Measurements from ENCODE around the gene ADAD2. TPM values are rescaled to one million over a fixed set of nuclear protein-coding genes. Genes with fewer than 3 reads are reported as not detected.

ADAD2 gene
- total RNA-seq (2014; rRNA removed; shearing (Covaris generic)) = not detected in 2 replicates
- polyA plus RNA-seq (2015; cell fraction: cytosol; rRNA removed) = not detected in 2 replicates
- 0.11 TPM in 1 of 2 replicates, not detected in the other for polyA plus RNA-seq (2015; cell fraction: nucleus; rRNA removed)

GRCh38 chr16:84190731-84191388, at the start of gene ADAD2:
Gene ADAD2, plus strand, starts transcription at chr16:84191157. Its CDS starts 74 bp downstream, at chr16:84191231.
- DNase-seq (ENCODE audit: low read depth) = no peak

- no peak for DNase-seq (ENCODE audit: low read depth)
Measured at GRCh38 chr16:84143081-84143480, 47.9 kb upstream of the ADAD2 start.

GRCh38 chr16:84143784-84144199, 47.2 kb upstream of the ADAD2 start:
- no peak for DNase-seq (ENCODE audit: low read depth)

DNA sequence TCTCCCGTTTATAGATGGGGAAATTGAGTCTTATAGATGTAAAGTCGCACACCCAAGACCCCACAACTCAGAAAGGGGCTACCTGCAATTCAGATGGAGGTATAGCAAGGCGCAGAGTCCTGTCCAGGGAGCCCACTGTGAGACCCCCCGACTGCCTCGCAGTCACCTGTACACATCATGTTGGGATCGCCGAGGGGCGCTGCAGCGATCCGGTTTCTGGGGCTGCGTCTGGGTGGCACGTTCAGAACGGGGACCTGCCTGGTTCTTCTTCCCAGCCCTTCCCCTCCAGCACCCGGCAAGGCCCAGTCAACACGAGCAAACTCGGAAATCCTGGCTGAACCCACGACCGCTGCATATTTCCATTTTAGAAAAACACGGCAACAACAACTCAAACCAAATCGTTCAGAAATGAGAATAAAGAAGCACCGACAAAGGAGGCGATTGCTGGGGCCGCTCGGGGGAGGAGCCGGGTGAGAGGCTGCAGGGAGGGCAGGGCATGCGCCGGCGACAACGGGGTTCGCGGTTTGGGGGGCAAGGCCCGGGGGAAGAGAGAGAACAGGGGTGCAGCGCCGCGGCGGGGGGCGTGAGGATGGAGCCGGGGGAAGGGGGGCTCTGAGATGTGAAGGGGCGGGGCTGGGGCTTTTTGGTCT, 46.6 kb upstream of the ADAD2 start:
- DNase-seq (ENCODE audit: low read depth) = peak; percentile 10

DNA sequence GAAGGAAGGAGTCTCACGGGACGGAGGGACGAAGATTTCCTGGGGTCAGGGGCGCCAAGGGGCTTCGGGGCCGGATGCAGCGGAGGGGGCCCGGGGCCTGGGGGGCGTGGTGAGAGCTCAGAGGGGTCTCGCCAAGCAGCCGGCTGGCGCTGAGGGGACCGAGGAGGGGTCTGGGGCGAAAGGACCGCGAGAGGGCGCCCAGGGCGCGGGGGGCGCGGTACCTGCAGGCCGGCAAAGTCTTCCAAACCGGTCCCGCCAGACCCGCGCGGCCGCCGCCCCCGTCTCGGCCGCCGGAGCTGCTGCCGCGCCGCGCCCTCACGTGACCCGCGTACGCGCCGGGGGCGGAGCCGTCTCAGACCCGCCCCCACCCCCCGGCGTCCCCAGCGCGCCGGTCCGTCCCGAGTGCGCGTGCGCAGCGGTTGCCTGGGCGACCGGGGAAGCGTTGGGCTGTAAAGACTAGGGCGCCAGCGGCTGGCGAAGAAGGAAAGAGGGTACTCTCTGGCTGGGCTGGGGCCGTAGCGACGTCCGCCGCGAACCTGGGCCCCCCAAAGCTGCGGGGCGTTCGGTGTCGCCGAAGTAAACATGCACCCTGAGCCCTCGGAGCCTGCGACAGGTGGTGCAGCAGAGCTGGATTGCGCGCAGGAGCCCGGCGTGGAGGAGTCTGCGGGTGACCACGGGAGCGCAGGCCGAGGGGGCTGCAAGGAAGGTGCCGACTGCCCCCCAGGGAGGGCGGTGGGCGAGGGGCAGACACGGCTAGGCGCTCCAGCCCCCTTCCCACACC, 45.9 kb upstream of the ADAD2 start, which contains the start of the genes DNAAF1 and HSDL1:
Gene DNAAF1, plus strand, starts transcription at position 450 of the 781 bp plus-strand sequence. Its CDS starts 133 bp downstream, at position 583.
Gene HSDL1, minus strand, starts transcription at position 319 of the 781 bp plus-strand sequence. CDS start 13,856 bp downstream, outside the sequence.
- peak; percentile 76 for DNase-seq (ENCODE audit: low read depth)

- DNase-seq (ENCODE audit: low read depth) = no peak
Measured at GRCh38 chr16:84150926-84151325, 40.0 kb upstream of the ADAD2 start.

GRCh38 chr16:84153660-84154214, 37.2 kb upstream of the ADAD2 start:
- DNase-seq (ENCODE audit: low read depth) = no peak

DNA sequence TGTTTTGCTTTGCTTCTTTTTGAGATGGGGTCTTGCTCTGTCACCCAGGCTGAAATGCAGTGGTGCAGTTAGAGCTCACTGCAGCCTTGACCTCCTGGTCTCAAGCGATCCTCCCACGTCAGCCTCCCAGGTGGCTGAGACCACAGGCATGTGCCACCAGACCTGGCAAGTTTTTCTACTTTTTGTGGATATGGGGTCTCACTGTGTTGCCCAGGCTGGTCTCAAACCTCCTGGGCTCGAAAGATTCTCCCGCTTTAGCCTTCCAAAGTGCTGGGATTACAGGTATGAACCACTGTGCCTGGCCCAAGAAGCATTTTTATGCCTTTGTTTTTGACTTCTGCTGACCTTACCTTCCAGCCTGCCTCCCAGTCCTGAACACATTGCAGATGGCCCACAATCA, 35.7 kb upstream of the ADAD2 start:
- DNase-seq (ENCODE audit: low read depth) = no peak

- DNase-seq (ENCODE audit: low read depth) = no peak
Measured at GRCh38 chr16:84155771-84156170, 35.2 kb upstream of the ADAD2 start.

GRCh38 chr16:84156342-84156784, 34.6 kb upstream of the ADAD2 start:
- peak; percentile 61 for DNase-seq (ENCODE audit: low read depth)

DNA sequence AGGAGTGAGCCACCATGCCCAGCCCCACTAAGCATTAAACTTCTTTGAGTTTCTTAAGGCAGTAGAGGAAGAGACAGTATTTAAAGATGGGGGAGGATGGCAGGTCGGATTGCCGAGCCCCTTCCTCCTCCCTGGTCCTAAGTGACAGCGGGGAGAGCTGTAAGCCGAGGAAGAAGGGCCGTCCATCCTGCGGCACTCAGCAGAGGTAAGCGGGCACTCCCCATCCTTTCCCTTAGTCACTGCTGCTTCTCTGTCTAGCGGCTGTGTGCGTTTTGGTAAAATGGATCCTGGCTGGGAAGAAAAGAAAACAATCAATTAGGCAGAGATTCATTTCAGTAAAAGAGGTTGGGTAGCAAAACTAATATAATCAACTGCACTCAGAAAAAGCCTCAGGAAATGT, 31.9 kb upstream of the ADAD2 start:
- no peak for DNase-seq (ENCODE audit: low read depth)

GRCh38 chr16:84159800-84160199, 31.2 kb upstream of the ADAD2 start:
- DNase-seq (ENCODE audit: low read depth) = no peak

DNA sequence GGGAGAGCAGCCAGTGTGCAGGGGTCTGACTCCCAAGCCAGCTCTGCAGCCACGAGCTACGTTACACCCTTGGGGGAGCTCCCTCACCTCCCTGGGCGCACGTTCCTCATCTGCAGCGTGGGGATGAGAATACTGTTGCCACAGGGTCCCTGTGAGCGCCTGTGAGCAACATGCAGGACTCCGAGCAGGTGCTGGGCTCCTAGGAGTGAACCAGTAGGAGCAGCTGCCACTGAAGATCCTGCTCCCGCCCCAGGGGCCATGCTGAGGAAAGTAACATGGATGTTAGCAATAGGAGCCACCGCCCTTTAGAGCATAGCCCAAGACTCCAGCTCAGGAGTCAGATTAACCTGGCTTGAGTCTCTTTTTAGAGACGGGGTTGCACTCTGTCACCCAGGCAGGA, 29.9 kb upstream of the ADAD2 start:
- DNase-seq (ENCODE audit: low read depth) = no peak

GRCh38 chr16:84161801-84162200, 29.2 kb upstream of the ADAD2 start:
- DNase-seq (ENCODE audit: low read depth) = no peak

- DNase-seq (ENCODE audit: low read depth) = no peak
Measured at GRCh38 chr16:84165746-84166145, 25.2 kb upstream of the ADAD2 start.

DNA sequence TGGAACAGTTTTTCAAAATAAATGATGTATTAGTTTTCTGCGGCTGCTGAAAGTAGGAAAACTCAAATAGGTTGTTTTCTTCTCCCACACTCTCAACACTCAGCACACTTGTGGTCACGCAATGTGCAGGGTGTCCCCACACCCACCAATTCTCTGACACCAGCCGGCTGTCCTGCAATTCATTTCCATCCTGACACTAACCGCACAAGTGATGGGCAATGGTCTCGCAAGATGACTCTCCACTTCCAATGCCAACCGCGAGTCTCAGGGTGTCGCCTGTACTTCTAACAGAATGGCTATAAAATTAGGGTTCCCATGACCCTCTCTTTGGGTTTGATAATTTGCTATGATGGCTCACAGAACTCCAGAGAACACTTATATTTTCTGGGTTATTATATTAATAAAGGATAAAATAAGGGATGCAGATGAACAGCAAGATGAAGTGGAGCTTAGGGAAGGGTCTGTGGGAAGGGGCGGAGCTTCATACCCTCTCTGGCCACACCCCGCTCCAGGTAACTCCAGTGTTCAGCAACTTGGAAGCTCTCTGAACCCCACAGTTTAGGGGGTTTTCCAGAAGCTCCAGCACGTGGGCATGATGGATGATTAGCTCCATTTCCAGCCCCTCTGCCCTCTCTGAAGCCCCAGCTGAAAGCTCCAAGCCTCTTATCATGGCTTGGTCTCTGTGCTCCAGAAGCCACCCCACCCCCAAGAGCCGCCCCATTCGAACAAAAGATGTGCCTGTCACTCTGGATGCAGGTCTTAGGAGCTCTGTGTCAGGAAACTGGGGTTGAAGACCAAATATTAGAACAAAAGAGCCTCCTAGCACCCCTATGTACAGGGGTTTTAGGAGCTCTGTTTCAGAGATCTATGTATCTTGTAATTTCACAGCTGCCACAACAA, 23.9 kb upstream of the ADAD2 start:
- DNase-seq (ENCODE audit: low read depth) = no peak

- DNase-seq (ENCODE audit: low read depth) = no peak
Measured at GRCh38 chr16:84169765-84170310, 21.1 kb upstream of the ADAD2 start.

GRCh38 chr16:84174396-84174795, 16.6 kb upstream of the ADAD2 start:
- DNase-seq (ENCODE audit: low read depth) = no peak

- DNase-seq (ENCODE audit: low read depth) = peak; percentile 54
Measured at GRCh38 chr16:84175350-84176081, 15.4 kb upstream of the ADAD2 start.
